ENCODE results near the gene CHN2.

DNA sequence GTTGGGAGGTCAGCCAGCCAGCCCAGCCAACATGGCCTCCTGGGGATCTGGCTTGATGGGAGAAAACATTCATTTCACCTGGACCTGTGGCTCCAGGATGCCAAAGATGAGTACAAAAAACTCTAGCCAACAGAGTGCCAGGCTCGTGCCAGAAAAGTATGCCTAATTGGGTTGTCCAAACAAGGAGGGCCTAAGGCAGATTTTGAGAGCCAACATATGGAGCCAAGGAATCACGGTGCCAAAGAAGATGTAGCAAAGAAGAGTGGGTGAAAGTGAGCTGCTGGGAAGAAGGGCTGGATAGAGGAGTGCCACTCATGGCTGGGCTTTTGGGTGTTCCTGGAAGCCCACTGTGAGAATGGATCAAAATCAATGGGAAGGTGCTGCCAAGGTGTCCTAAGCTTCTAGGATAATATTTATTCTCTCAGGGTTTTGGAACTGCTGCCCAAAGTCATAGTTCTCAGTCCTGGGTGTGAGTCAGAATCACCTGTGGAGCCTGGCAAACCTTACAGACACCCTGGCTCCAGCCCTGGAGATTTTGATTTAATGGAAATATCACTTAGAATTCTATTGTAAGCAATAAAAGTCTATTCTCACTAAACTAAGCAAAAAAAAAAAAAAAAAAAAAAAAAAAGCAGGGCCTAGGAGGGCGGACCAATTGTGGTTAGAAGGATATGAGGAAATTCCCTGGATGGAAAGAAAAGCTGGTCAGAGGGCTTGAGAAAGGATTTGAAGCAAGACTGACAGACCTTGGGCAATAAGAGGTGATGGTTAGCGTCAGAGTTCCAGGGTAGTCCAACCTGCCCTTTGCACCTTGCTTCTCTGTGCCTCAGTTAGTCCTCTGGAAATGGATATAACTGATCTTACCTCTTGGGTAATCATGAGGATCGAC is 186.9 kb downstream of the CHN2 start:
- TF ChIP-seq POLR2A (IDR thresholded peaks at IDR 0.05; ENCODE audit: low read depth, low read length) (no peak), POLR2AphosphoS5 (IDR thresholded peaks at IDR 0.05; ENCODE audit: low read depth, low read length) (no peak), TAF1 (IDR thresholded peaks at IDR 0.05; ENCODE audit: borderline replicate concordance, low read depth, low read length) (no peak)

All from GM12892 (cell line).